Activated naive CD4-positive, alpha-beta T cell treated with anti-CD3 and anti-CD28 coated beads, Interleukin-2, amount 50 U/mL, for 72 hours (primary cell): Measurements from ENCODE around the gene FLVCR2. TPM values are rescaled to one million over a fixed set of nuclear protein-coding genes. Genes with fewer than 3 reads are reported as not detected.
"Not testable (repeated sequence)": the region's sequence is repeated elsewhere in the genome, so short reads cannot be mapped to it uniquely, and the experiment has no call there.

Experiments
- ATAC-seq, 2 donors: fragments of 150-1000 bp; cut with Tn5 transposase; 2 replicates each; pipeline ENCODE4 v1.10.0; 2021; ENCODE audit warnings: mild to moderate bottlenecking in 2 of 2, moderate library complexity in 2 of 2
- DNase-seq, 2 donors: peaks; one replicate each; pipeline ENCODE4 v3.0.0; 2021 to 2022; ENCODE audit warnings: low spot score in 2 of 2
- H3K27ac Mint-ChIP-seq, 2 donors: one replicate each; pipeline ENCODE4 v1.8.0; 2022; ENCODE audit warnings: mild to moderate bottlenecking in 2 of 2, mixed read lengths in 2 of 2
- H3K36me3 Mint-ChIP-seq, 2 donors: one replicate each; pipeline ENCODE4 v1.8.0; 2022; ENCODE audit warnings: mixed read lengths in 2 of 2
- H3K9me3 Mint-ChIP-seq, 2 donors: one replicate each; pipeline ENCODE4 v1.8.0; 2022; ENCODE audit warnings: mixed read lengths in 2 of 2
- total RNA-seq, 2 donors: library from RNA; stranded (reverse); gene quantifications; one replicate each; pipeline ENCODE4 v1.2.3, GENCODE V29; 2022

Gene FLVCR2
- total RNA-seq, 2 donors from 2014 or later = 11.6 to 18.3 TPM

GRCh38 chr14:75657331-75657730 lies 78.9 kb downstream of the FLVCR2 start:
- no peak for ATAC-seq
- Mint-ChIP-seq H3K9me3 (no peaks in the 10 kb centered on the region), H3K27ac (no peak overlapping the region), H3K36me3 (peaks cover 6 to 21% of the 10 kb centered on the region in 2 donors)
- no peak for DNase-seq

GRCh38 chr14:75658957-75659356 lies 80.5 kb downstream of the FLVCR2 start:
- Mint-ChIP-seq H3K27ac (no peak overlapping the region), H3K9me3 (no peaks in the 10 kb centered on the region), H3K36me3 (peaks cover 6 to 8% of the 10 kb centered on the region in 2 donors)
- DNase-seq (no peak), ATAC-seq (no peak)

GRCh38 chr14:75660238-75660629 lies 81.8 kb downstream of the FLVCR2 start:
- H3K36me3 Mint-ChIP-seq = peaks cover 6 to 7% of the 10 kb centered on the region in 2 donors
- H3K27ac Mint-ChIP-seq = peak overlapping the region; percentile 93 to 100
- no peak for DNase-seq
- H3K9me3 Mint-ChIP-seq = no peaks in the 10 kb centered on the region
- no peak for ATAC-seq

- Mint-ChIP-seq H3K27ac (peak within 1 kb of the TSS; percentile 93 to 100), H3K9me3 (no peaks in the 10 kb centered on the region), H3K36me3 (peaks cover 6 to 7% of the 10 kb centered on the region in 2 donors)
- ATAC-seq (peak; percentile 97 to 98), DNase-seq (peak; percentile 94 to 98)
Measured at GRCh38 chr14:75660630-75661498, 82.4 kb downstream of the FLVCR2 start, which contains the start of the genes ERG28 and TTLL5. Gene ERG28, minus strand, starts transcription at chr14:75660876. Its CDS starts 3,374 bp downstream, at chr14:75657502. Gene TTLL5, plus strand, starts transcription at chr14:75661246. Its CDS starts 1,904 bp downstream, at chr14:75663150.

- Mint-ChIP-seq H3K27ac (peak overlapping the region; percentile 93 to 100), H3K36me3 (peaks cover 6 to 7% of the 10 kb centered on the region in 2 donors), H3K9me3 (no peaks in the 10 kb centered on the region)
- ATAC-seq (no peak), DNase-seq (no peak)
Measured at GRCh38 chr14:75661499-75661814, 83.0 kb downstream of the FLVCR2 start.

GRCh38 chr14:75662966-75663365 lies 84.5 kb downstream of the FLVCR2 start:
- DNase-seq (no peak), ATAC-seq (no peak)
- Mint-ChIP-seq H3K36me3 (peaks cover 6 to 7% of the 10 kb centered on the region in 2 donors), H3K27ac (peak overlapping the region in 1 of 2 donors; percentile 50), H3K9me3 (no peaks in the 10 kb centered on the region)

- DNase-seq (no peak), ATAC-seq (no peak)
- Mint-ChIP-seq H3K27ac (no peak overlapping the region), H3K9me3 (no peaks in the 10 kb centered on the region), H3K36me3 (peaks cover 10 to 24% of the 10 kb centered on the region in 2 donors)
Measured at GRCh38 chr14:75667099-75667765, 88.8 kb downstream of the FLVCR2 start.

GRCh38 chr14:75672605-75673192 lies 94.3 kb downstream of the FLVCR2 start:
- DNase-seq (no peak), ATAC-seq (peak in 1 of 2 donors; percentile 26)

GRCh38 chr14:75673345-75674035 lies 95.1 kb downstream of the FLVCR2 start:
- peaks cover 3 to 4% of the 10 kb centered on the region in 2 donors for H3K9me3 Mint-ChIP-seq
- ATAC-seq (peak; percentile 80 to 92), DNase-seq (no peak)
- H3K27ac Mint-ChIP-seq = peak overlapping the region; percentile 74 to 94
- peaks cover 21 to 47% of the 10 kb centered on the region in 2 donors for H3K36me3 Mint-ChIP-seq

More at GRCh38 chr14:75672605-75673192, 94.3 kb downstream of the FLVCR2 start:
- Mint-ChIP-seq H3K36me3 (peaks cover 21 to 47% of the 10 kb centered on the region in 2 donors), H3K27ac (peak overlapping the region in 1 of 2 donors; percentile 74), H3K9me3 (peaks cover 3 to 4% of the 10 kb centered on the region in 2 donors)

GRCh38 chr14:75675265-75675960 lies 97.0 kb downstream of the FLVCR2 start:
- DNase-seq = no peak
- ATAC-seq = no peak
- no peak overlapping the region for H3K27ac Mint-ChIP-seq
- H3K36me3 Mint-ChIP-seq = peaks cover 17 to 36% of the 10 kb centered on the region in 2 donors
- H3K9me3 Mint-ChIP-seq = peaks cover 3 to 4% of the 10 kb centered on the region in 2 donors

GRCh38 chr14:75685910-75686309 lies 107.5 kb downstream of the FLVCR2 start:
- no peak overlapping the region for H3K27ac Mint-ChIP-seq
- H3K36me3 Mint-ChIP-seq = peaks cover 4 to 7% of the 10 kb centered on the region in 2 donors
- ATAC-seq (no peak), DNase-seq (no peak)
- H3K9me3 Mint-ChIP-seq = no peaks in the 10 kb centered on the region

- ATAC-seq (no peak), DNase-seq (no peak)
- H3K36me3 Mint-ChIP-seq = peaks cover 26 to 27% of the 10 kb centered on the region in 2 donors
- H3K9me3 Mint-ChIP-seq = peaks cover 0 to 4% of the 10 kb centered on the region in 2 donors
- no peak overlapping the region for H3K27ac Mint-ChIP-seq
Measured at GRCh38 chr14:75689012-75689411, 110.6 kb downstream of the FLVCR2 start.

GRCh38 chr14:75690010-75690409 lies 111.6 kb downstream of the FLVCR2 start:
- Mint-ChIP-seq H3K27ac (peak overlapping the region in 1 of 2 donors; percentile 10), H3K36me3 (peaks cover 36% of the 10 kb centered on the region in 2 donors), H3K9me3 (peaks cover 0 to 4% of the 10 kb centered on the region in 2 donors)
- ATAC-seq (peak in 1 of 2 donors; percentile 28), DNase-seq (no peak)

- H3K9me3 Mint-ChIP-seq, H3K27ac Mint-ChIP-seq, ATAC-seq, DNase-seq: not testable (repeated sequence)
- H3K36me3 Mint-ChIP-seq = peaks cover 42 to 43% of the 10 kb centered on the region in 2 donors
Measured at GRCh38 chr14:75695025-75695424, 116.6 kb downstream of the FLVCR2 start.

- peaks cover 31 to 41% of the 10 kb centered on the region in 2 donors for H3K36me3 Mint-ChIP-seq
- peaks cover 0 to 4% of the 10 kb centered on the region in 2 donors for H3K9me3 Mint-ChIP-seq
- DNase-seq (no peak), ATAC-seq (no peak)
- H3K27ac Mint-ChIP-seq = peak overlapping the region in 1 of 2 donors; percentile 62
Measured at GRCh38 chr14:75697386-75697785, 119.0 kb downstream of the FLVCR2 start.
